Mucosa of rectum (tissue), 2 donors: ENCODE data around the gene CCDC34.
A peak's percentile ranks its signal among the peaks of the same experiment; 100 is the strongest.
"Not testable (repeated sequence)": the region's sequence is repeated elsewhere in the genome, so short reads cannot be mapped to it uniquely, and the experiment has no call there.

Source experiments
- H3K27ac ChIP-seq, 2 donors: one replicate each; pipeline ENCODE4 v1.7.0; 2013; ENCODE audit warnings: inconsistent platforms in 2 of 2, low read depth in 2 of 2, low read length in 2 of 2
- H3K27me3 ChIP-seq, 2 donors: one replicate each; pipeline ENCODE4 v1.7.0; 2013; ENCODE audit warnings: low read length in 2 of 2; ENCODE audit not compliant: control insufficient read depth in 2 of 2, insufficient read depth in 2 of 2
- H3K36me3 ChIP-seq, 2 donors: one replicate each; pipeline ENCODE4 v1.7.0; 2013; ENCODE audit warnings: low read length in 2 of 2; ENCODE audit not compliant: control insufficient read depth in 2 of 2, insufficient read depth in 2 of 2
- H3K4me1 ChIP-seq, 2 donors: one replicate each; pipeline ENCODE4 v1.7.0; 2013; ENCODE audit warnings: low read length in 2 of 2, mild to moderate bottlenecking in 1 of 2; ENCODE audit not compliant: control insufficient read depth in 2 of 2, insufficient read depth in 2 of 2
- H3K4me3 ChIP-seq, 2 donors: one replicate each; pipeline ENCODE4 v1.7.0; 2013; ENCODE audit warnings: low read length in 2 of 2
- H3K9ac ChIP-seq, 2 donors: one replicate each; pipeline ENCODE4 v1.7.0; 2013; ENCODE audit warnings: low read length in 2 of 2, low read depth in 1 of 2, mild to moderate bottlenecking in 1 of 2
- H3K9me3 ChIP-seq, 2 donors: one replicate each; pipeline ENCODE4 v1.7.0; 2013; ENCODE audit warnings: low read length in 2 of 2; ENCODE audit not compliant: control insufficient read depth in 2 of 2
- donor health status: healthy.
- donor health status: Normal muscosa, but diverticular disease.

The CCDC34 gene

GRCh38 chr11:27353593-27354358 is 9.2 kb downstream of the CCDC34 start:
- Histone ChIP-seq H3K27me3 (no peaks in the 10 kb centered on the region), H3K27ac (no peak overlapping the region), H3K36me3 (peaks cover 0 to 4% of the 10 kb centered on the region in 2 donors), H3K9me3 (no peaks in the 10 kb centered on the region), H3K9ac (no peak overlapping the region), H3K4me3 (no peak overlapping the region), H3K4me1 (peaks cover 0 to 10% of the 10 kb centered on the region in 2 donors)

GRCh38 chr11:27352781-27353180 is 10.2 kb downstream of the CCDC34 start:
- Histone ChIP-seq H3K4me1 (peaks cover 0 to 10% of the 10 kb centered on the region in 2 donors), H3K36me3 (peaks cover 0 to 4% of the 10 kb centered on the region in 2 donors), H3K9ac (no peak overlapping the region), H3K4me3 (no peak overlapping the region), H3K27ac (no peak overlapping the region), H3K27me3 (no peaks in the 10 kb centered on the region), H3K9me3 (no peaks in the 10 kb centered on the region)

- no peak overlapping the region for H3K9ac ChIP-seq
- H3K9me3 ChIP-seq: no peaks in the 10 kb centered on the region
- peaks cover 0 to 4% of the 10 kb centered on the region in 2 donors for H3K36me3 ChIP-seq
- H3K4me1 ChIP-seq: peaks cover 0 to 10% of the 10 kb centered on the region in 2 donors
- no peaks in the 10 kb centered on the region for H3K27me3 ChIP-seq
- H3K27ac ChIP-seq: no peak overlapping the region
- H3K4me3 ChIP-seq: no peak overlapping the region
Measured at GRCh38 chr11:27350511-27350910, 12.5 kb downstream of the CCDC34 start.

- peaks cover 0 to 4% of the 10 kb centered on the region in 2 donors for H3K36me3 ChIP-seq
- H3K27me3 ChIP-seq: no peaks in the 10 kb centered on the region
- no peak overlapping the region for H3K27ac ChIP-seq
- H3K9me3 ChIP-seq: no peaks in the 10 kb centered on the region
- H3K4me1 ChIP-seq: peaks cover 0 to 10% of the 10 kb centered on the region in 2 donors
- no peak overlapping the region for H3K9ac ChIP-seq
- no peak overlapping the region for H3K4me3 ChIP-seq
Measured at GRCh38 chr11:27349919-27350318, 13.1 kb downstream of the CCDC34 start.

- Histone ChIP-seq H3K4me3 (no peak overlapping the region), H3K27ac (no peak overlapping the region), H3K4me1 (no peaks in the 10 kb centered on the region)
Measured at GRCh38 chr11:27348340-27348873, 14.6 kb downstream of the CCDC34 start.

GRCh38 chr11:27347359-27348339 is 15.4 kb downstream of the CCDC34 start:
- Histone ChIP-seq H3K27me3 (no peaks in the 10 kb centered on the region), H3K4me3 (peak overlapping the region in 1 of 2 donors; percentile 17), H3K4me1 (no peaks in the 10 kb centered on the region), H3K9me3 (no peaks in the 10 kb centered on the region), H3K36me3 (peaks cover 0 to 4% of the 10 kb centered on the region in 2 donors), H3K27ac (no peak overlapping the region), H3K9ac (no peak overlapping the region)

More at GRCh38 chr11:27348340-27348873, 14.6 kb downstream of the CCDC34 start:
- H3K9ac ChIP-seq: no peak overlapping the region
- no peaks in the 10 kb centered on the region for H3K27me3 ChIP-seq
- peaks cover 0 to 4% of the 10 kb centered on the region in 2 donors for H3K36me3 ChIP-seq
- H3K9me3 ChIP-seq: no peaks in the 10 kb centered on the region

GRCh38 chr11:27339941-27340340 is 23.1 kb downstream of the CCDC34 start:
- Histone ChIP-seq H3K27me3 (no peaks in the 10 kb centered on the region), H3K36me3 (no peaks in the 10 kb centered on the region), H3K9ac (no peak overlapping the region), H3K27ac (no peak overlapping the region), H3K4me3 (no peak overlapping the region), H3K9me3 (no peaks in the 10 kb centered on the region), H3K4me1 (no peaks in the 10 kb centered on the region)

- not testable (repeated sequence) for H3K27me3 ChIP-seq, H3K4me3 ChIP-seq, H3K4me1 ChIP-seq, H3K36me3 ChIP-seq, H3K9me3 ChIP-seq, H3K27ac ChIP-seq, H3K9ac ChIP-seq
Measured at GRCh38 chr11:27334764-27335163, 28.3 kb downstream of the CCDC34 start.

GRCh38 chr11:27331981-27332380 is 31.0 kb downstream of the CCDC34 start:
- Histone ChIP-seq H3K27ac (no peak overlapping the region), H3K4me3 (no peak overlapping the region)

More at GRCh38 chr11:27331981-27332380, 31.0 kb downstream of the CCDC34 start:
- H3K9ac ChIP-seq: no peak overlapping the region
- no peaks in the 10 kb centered on the region for H3K27me3 ChIP-seq
- no peaks in the 10 kb centered on the region for H3K36me3 ChIP-seq
- no peaks in the 10 kb centered on the region for H3K9me3 ChIP-seq
- no peaks in the 10 kb centered on the region for H3K4me1 ChIP-seq
